HepG2 (cell line): ENCODE measurements around the gene LRRC8C.
A peak's percentile ranks its signal among the peaks of the same experiment; 100 is the strongest.

Experiments used
- ATF7 ChIP-seq, 2 experiments: fragments of 450-650 bp in 1 of 2; sonication (generic) in 1 of 2; formaldehyde crosslinking in 1 of 2; IDR thresholded peaks; 2 replicates each; pipeline versions ENCODE4 v1.4.0 to v1.6.1; 2016 to 2020; ENCODE audit warnings: antibody characterized with exemption in 1 of 2, mild to moderate bottlenecking in 1 of 2, missing genetic modification reagents in 1 of 2
- CEBPB ChIP-seq: IDR thresholded peaks from 2 replicates; pipeline ENCODE4 v1.6.1; 2011; ENCODE audit warnings: low read depth, low read length, improper control_type of control experiment, borderline replicate concordance
- HMG20A ChIP-seq: IDR thresholded peaks from 2 replicates; pipeline ENCODE4 v1.6.1; 2016; ENCODE audit warnings: borderline replicate concordance
- TCF7 ChIP-seq: sonication (generic); IDR thresholded peaks from 2 replicates; pipeline ENCODE4 v1.6.1; 2016; ENCODE audit warnings: antibody characterized with exemption, low read depth
- ZFYVE20 ChIP-seq: sonication (generic); formaldehyde crosslinking; IDR thresholded peaks from 2 replicates; pipeline ENCODE4 v1.8.0; 2023; ENCODE audit warnings: low read depth, mild to moderate bottlenecking, moderate library complexity, missing genetic modification reagents, borderline replicate concordance
- TF ChIP-seq, protein P1 (sequence below), 2 experiments: fragments of 450-650 bp in 1 of 2; sonication (generic) in 1 of 2; formaldehyde crosslinking; IDR thresholded peaks; 2 replicates each; pipeline versions ENCODE4 v1.5.0 to v1.8.0; 2020 to 2022; ENCODE audit warnings: mild to moderate bottlenecking in 1 of 2, missing genetic modification reagents in 1 of 2
- TF ChIP-seq, protein P2 (sequence below): sonication (generic); formaldehyde crosslinking; IDR thresholded peaks from 2 replicates; pipeline ENCODE4 v1.8.0; 2022; ENCODE audit warnings: mild to moderate bottlenecking, missing genetic modification reagents; ENCODE audit not compliant: insufficient replicate concordance
- TF ChIP-seq, protein P3 (sequence below): sonication (generic); formaldehyde crosslinking; IDR thresholded peaks from 2 replicates; pipeline ENCODE4 v1.5.0; 2020; ENCODE audit warnings: missing genetic modification reagents

DNA sequence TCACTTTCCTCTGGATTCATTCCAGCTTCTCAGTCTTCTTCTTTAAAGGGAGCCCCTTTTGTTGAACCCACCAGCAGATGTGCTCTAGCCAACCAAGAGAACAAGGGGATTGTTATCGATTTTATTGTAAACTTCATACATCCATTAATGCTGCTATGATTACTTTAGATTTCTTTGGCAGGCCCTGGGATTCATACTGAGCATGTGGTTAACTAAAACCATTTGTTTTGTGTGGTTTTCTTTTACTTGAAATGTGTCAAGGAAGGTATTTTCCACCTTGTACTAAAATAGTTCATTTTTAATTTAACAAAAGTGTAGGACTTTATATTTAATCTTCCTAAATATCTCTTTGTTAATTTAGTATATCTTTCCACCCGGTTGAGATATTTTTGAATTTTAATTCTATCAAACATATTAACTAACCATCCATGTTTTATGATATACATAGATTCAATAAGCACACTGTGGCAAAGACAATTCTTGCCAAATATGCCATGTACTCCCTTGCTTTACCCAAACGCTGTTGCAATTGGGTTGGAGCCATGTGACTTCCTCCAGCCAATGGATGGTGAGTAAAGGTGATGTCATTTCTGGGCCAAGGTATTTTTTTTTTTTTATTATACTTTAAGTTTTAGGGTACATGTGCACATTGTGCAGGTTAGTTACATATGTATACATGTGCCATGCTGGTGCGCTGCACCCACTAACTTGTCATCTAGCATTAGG is 113.7 kb downstream of the LRRC8C start:
- peak; percentile 48 for TF ChIP-seq ATF7 (IDR thresholded peaks at IDR 0.05)
- no peak for TF ChIP-seq ATF7 (CRISPR knock-in tag; IDR thresholded peaks at IDR 0.05)
- TF ChIP-seq, protein P1, sequence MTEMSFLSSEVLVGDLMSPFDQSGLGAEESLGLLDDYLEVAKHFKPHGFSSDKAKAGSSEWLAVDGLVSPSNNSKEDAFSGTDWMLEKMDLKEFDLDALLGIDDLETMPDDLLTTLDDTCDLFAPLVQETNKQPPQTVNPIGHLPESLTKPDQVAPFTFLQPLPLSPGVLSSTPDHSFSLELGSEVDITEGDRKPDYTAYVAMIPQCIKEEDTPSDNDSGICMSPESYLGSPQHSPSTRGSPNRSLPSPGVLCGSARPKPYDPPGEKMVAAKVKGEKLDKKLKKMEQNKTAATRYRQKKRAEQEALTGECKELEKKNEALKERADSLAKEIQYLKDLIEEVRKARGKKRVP (CRISPR knock-in tag; IDR thresholded peaks at IDR 0.05), result no peak
- TF ChIP-seq HMG20A (CRISPR knock-in tag), result no peak
- TF ChIP-seq ZFYVE20 (CRISPR knock-in tag), result no peak
- TF ChIP-seq, protein P2, sequence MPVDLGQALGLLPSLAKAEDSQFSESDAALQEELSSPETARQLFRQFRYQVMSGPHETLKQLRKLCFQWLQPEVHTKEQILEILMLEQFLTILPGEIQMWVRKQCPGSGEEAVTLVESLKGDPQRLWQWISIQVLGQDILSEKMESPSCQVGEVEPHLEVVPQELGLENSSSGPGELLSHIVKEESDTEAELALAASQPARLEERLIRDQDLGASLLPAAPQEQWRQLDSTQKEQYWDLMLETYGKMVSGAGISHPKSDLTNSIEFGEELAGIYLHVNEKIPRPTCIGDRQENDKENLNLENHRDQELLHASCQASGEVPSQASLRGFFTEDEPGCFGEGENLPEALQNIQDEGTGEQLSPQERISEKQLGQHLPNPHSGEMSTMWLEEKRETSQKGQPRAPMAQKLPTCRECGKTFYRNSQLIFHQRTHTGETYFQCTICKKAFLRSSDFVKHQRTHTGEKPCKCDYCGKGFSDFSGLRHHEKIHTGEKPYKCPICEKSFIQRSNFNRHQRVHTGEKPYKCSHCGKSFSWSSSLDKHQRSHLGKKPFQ (CRISPR knock-in tag), result no peak
- TF ChIP-seq, protein P3, sequence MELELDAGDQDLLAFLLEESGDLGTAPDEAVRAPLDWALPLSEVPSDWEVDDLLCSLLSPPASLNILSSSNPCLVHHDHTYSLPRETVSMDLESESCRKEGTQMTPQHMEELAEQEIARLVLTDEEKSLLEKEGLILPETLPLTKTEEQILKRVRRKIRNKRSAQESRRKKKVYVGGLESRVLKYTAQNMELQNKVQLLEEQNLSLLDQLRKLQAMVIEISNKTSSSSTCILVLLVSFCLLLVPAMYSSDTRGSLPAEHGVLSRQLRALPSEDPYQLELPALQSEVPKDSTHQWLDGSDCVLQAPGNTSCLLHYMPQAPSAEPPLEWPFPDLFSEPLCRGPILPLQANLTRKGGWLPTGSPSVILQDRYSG, result no peak
- TF ChIP-seq CEBPB, result no peak
- no peak for TF ChIP-seq TCF7
